HCT116 (cell line): ENCODE data around the gene TCTA. TPM values are rescaled to one million over a fixed set of nuclear protein-coding genes. Genes with fewer than 3 reads are reported as not detected.

Source experiments
- ATAC-seq: fragments of 200-7000 bp; cut with Tn5 transposase; 2 replicates; pipeline ENCODE4 v1.9.1; 2020; ENCODE audit warnings: mild to moderate bottlenecking, moderate library complexity
- BruUV-seq: library from RNA; stranded (reverse); fragments of 400-500 nt; replicated peaks from 2 replicates; lab custom pipeline; 2021; lab: Mats Ljungman, UMichigan
- CTCF ChIA-PET: fragments of 300-600 bp; sonication (Branson Sonifier 250); formaldehyde crosslinking; loops from one replicate; lab custom pipeline; 2021; ENCODE audit warnings: antibody characterized with exemption; lab: Charles Lee
- POLR2A ChIA-PET: fragments of 300-600, 350-600 bp; sonication (Branson Sonifier 250); formaldehyde crosslinking; loops from one replicate; lab custom pipeline; 2021; ENCODE audit warnings: antibody characterized with exemption; lab: Charles Lee
- RAD21 ChIA-PET, 2 experiments: fragments of 300-600 bp; sonication (Branson Sonifier 250); formaldehyde crosslinking; loops; one replicate each; lab custom pipeline; 2023; ENCODE audit warnings: low total read pairs in 2 of 2; ENCODE audit not compliant: uncharacterized antibody in 2 of 2, unreplicated experiment in 2 of 2, low non-redundant PET in 1 of 2; lab: Charles Lee
- DNase-seq: peaks from one replicate; pipeline ENCODE4 v3.0.0-alpha.2; 2010; ENCODE audit warnings: low read depth, low spot score
- H2AFZ ChIP-seq: fragments of 200-600 bp; shearing (Covaris generic), sonication (generic); 2 replicates; pipeline ENCODE4 v1.6.1; 2017; ENCODE audit warnings: low read depth, mixed run types, mixed read lengths, antibody characterized with exemption, low read length; ENCODE audit not compliant: poor library complexity, severe bottlenecking
- H3K27ac ChIP-seq: 2 replicates; pipeline ENCODE4 v1.5.1; 2012; ENCODE audit warnings: low read depth, low read length
- H3K27me3 ChIP-seq: fragments of 200-600 bp; sonication (generic); 2 replicates; pipeline ENCODE4 v1.6.1; 2016; ENCODE audit warnings: mixed run types, low read length, mixed read lengths; ENCODE audit not compliant: insufficient read depth
- H3K36me3 ChIP-seq, 2 experiments: fragments of 200-500 bp in 1 of 2; fragments of 200-600 bp in 1 of 2; sonication (Bioruptor generic) in 1 of 2; sonication (generic) in 1 of 2; 2 replicates each; pipeline versions ENCODE4 v1.5.1 to v1.6.1; 2014 to 2016; ENCODE audit warnings: low read length in 2 of 2, inconsistent platforms in 1 of 2, mixed read lengths in 1 of 2, mixed run types in 1 of 2; ENCODE audit not compliant: insufficient read depth in 2 of 2, control insufficient read depth in 1 of 2
- H3K4me1 ChIP-seq, 2 experiments: fragments of 200-600 bp in 1 of 2; sonication (generic) in 1 of 2; 2 replicates each; pipeline versions ENCODE4 v1.5.1 to v1.6.1; 2012 to 2017; ENCODE audit warnings: low read length in 2 of 2, inconsistent platforms in 1 of 2, mild to moderate bottlenecking in 1 of 2, mixed read lengths in 1 of 2, mixed run types in 1 of 2, moderate library complexity in 1 of 2; ENCODE audit not compliant: insufficient read depth in 2 of 2, control insufficient read depth in 1 of 2
- H3K4me2 ChIP-seq: fragments of 200-600 bp; sonication (generic); 2 replicates; pipeline ENCODE4 v1.6.1; 2017; ENCODE audit warnings: mixed run types, low read length, mixed read lengths
- H3K4me3 ChIP-seq, 2 experiments: fragments of 200-600 bp in 1 of 2; sonication (generic) in 1 of 2; replicated peaks in 1 of 2; 2 replicates each; pipeline ENCODE4 v1.5.1; 2011 to 2016; ENCODE audit warnings: low read length in 2 of 2, control low read depth in 1 of 2, low read depth in 1 of 2, mild to moderate bottlenecking in 1 of 2, mixed read lengths in 1 of 2, mixed run types in 1 of 2
- H3K79me2 ChIP-seq: fragments of 200-600 bp; sonication (generic); 2 replicates; pipeline ENCODE4 v1.6.1; 2017; ENCODE audit warnings: mild to moderate bottlenecking, mixed run types, low read length, moderate library complexity, mixed read lengths; ENCODE audit not compliant: insufficient read depth
- H3K9ac ChIP-seq: fragments of 200-600 bp; sonication (generic); 2 replicates; pipeline ENCODE4 v1.6.1; 2016; ENCODE audit warnings: low read length, mixed read lengths
- H3K9me2 ChIP-seq: fragments of 200-600 bp; sonication (generic), shearing (Covaris generic); 2 replicates; pipeline ENCODE4 v1.6.1; 2017; ENCODE audit warnings: mixed run types, mild to moderate bottlenecking, moderate library complexity; ENCODE audit not compliant: insufficient read depth
- H3K9me3 ChIP-seq, 2 experiments: fragments of 200-500 bp in 1 of 2; fragments of 200-600 bp in 1 of 2; sonication (Bioruptor generic) in 1 of 2; sonication (generic) in 1 of 2; 2 replicates each; pipeline ENCODE4 v1.6.1; 2014 to 2017; ENCODE audit warnings: low read length in 2 of 2, mixed read lengths in 2 of 2, inconsistent platforms in 1 of 2, low read depth in 1 of 2, mild to moderate bottlenecking in 1 of 2, mixed run types in 1 of 2, moderate library complexity in 1 of 2; ENCODE audit not compliant: control insufficient read depth in 1 of 2, insufficient read depth in 1 of 2
- H4K20me1 ChIP-seq: fragments of 200-600 bp; sonication (generic), shearing (Covaris generic); 2 replicates; pipeline ENCODE4 v1.6.1; 2017; ENCODE audit warnings: mixed run types, mild to moderate bottlenecking, moderate library complexity; ENCODE audit not compliant: insufficient read depth
- ATF3 ChIP-seq: IDR thresholded peaks from 2 replicates; pipeline ENCODE4 v1.6.1; 2012
- CBX3 ChIP-seq: IDR thresholded peaks from 2 replicates; pipeline ENCODE4 v1.6.1; 2012; ENCODE audit warnings: low read depth
- CEBPB ChIP-seq: IDR thresholded peaks from 2 replicates; pipeline ENCODE4 v1.6.1; 2012; ENCODE audit warnings: low read depth
- CTCF ChIP-seq, 3 experiments: fragments of 200-600 bp in 1 of 3; sonication (generic) in 1 of 3; IDR thresholded peaks in 2 of 3; conservative IDR thresholded peaks in 1 of 3; 2 replicates each; pipeline ENCODE4 v1.5.1; 2012 to 2017; ENCODE audit warnings: low read depth in 2 of 3, low read length in 2 of 3, antibody characterized with exemption in 1 of 3, borderline replicate concordance in 1 of 3, control low read depth in 1 of 3, mild to moderate bottlenecking in 1 of 3, mixed read lengths in 1 of 3, mixed run types in 1 of 3, moderate library complexity in 1 of 3; ENCODE audit not compliant: insufficient read depth in 1 of 3
- EGR1 ChIP-seq: IDR thresholded peaks from 2 replicates; pipeline ENCODE4 v1.6.1; 2012; ENCODE audit warnings: low read depth
- ELF1 ChIP-seq: IDR thresholded peaks from 2 replicates; pipeline ENCODE4 v1.6.1; 2012; ENCODE audit warnings: low read depth, borderline replicate concordance
- EZH2 ChIP-seq: fragments of 200-600 bp; sonication (generic); IDR thresholded peaks from 2 replicates; pipeline ENCODE4 v1.6.1; 2017; ENCODE audit warnings: antibody characterized with exemption, mixed run types
- EZH2phosphoT487 ChIP-seq: fragments of 200-600 bp; IDR thresholded peaks from 2 replicates; pipeline ENCODE4 v1.6.1; 2018; ENCODE audit warnings: antibody characterized with exemption, borderline replicate concordance
- FOSL1 ChIP-seq: IDR thresholded peaks from 2 replicates; pipeline ENCODE4 v1.6.1; 2012; ENCODE audit warnings: low read depth
- MAX ChIP-seq: IDR thresholded peaks from 2 replicates; pipeline ENCODE4 v1.6.1; 2012
- REST ChIP-seq: IDR thresholded peaks from 2 replicates; pipeline ENCODE4 v1.6.1; 2012; ENCODE audit warnings: low read depth
- SP1 ChIP-seq: IDR thresholded peaks from 2 replicates; pipeline ENCODE4 v1.6.1; 2012; ENCODE audit warnings: low read depth
- TCF7L2 ChIP-seq: IDR thresholded peaks from 2 replicates; pipeline ENCODE4 v1.7.0; 2011; ENCODE audit warnings: borderline replicate concordance, inconsistent platforms; ENCODE audit not compliant: insufficient read depth, insufficient read length; ENCODE audit errors: extremely low read depth
- ZFX ChIP-seq: fragments of 450-650 bp; IDR thresholded peaks from 2 replicates; pipeline ENCODE4 v1.6.1; 2017
- ZNF274 ChIP-seq: fragments of 200-500 bp; sonication (Bioruptor generic); IDR thresholded peaks from 2 replicates; pipeline ENCODE4 v1.6.1; 2014; ENCODE audit warnings: mild to moderate bottlenecking, low read depth, low read length, inconsistent platforms
- intact Hi-C: fragments of 100-400 bp; cut with micrococcal nuclease; formaldehyde crosslinking; loops from 2 replicates; pipeline ENCODE4 v1.10.0; 2022
- total RNA-seq: library from RNA; stranded (reverse); gene quantifications from one replicate; pipeline ENCODE4 v1.2.1, GENCODE V29; 2021; ENCODE audit not compliant: unreplicated experiment

TCTA gene
- total RNA-seq, 1 experiment from 2014 or later = 11.9 TPM

GRCh38 chr3:49461443-49462171, 49.4 kb downstream of the TCTA start (continued):
- TF ChIP-seq REST = no peak
- no peak for TF ChIP-seq CTCF (IDR thresholded peaks at IDR 0.05 in 2 of 3, conservative IDR thresholded peaks at IDR 0.05 in 1 of 3; ENCODE audit: borderline replicate concordance in 1 of 3, insufficient read depth in 1 of 3, low read depth in 2 of 3, low read length in 2 of 3)
- no peak for TF ChIP-seq EZH2
- no peak for TF ChIP-seq CEBPB
- no peak for TF ChIP-seq ZFX
- TF ChIP-seq TCF7L2 = no peak
- TF ChIP-seq CBX3 = no peak
- TF ChIP-seq, all 23 proteins: peak for 0

GRCh38 chr3:49462222-49462621, 50.0 kb downstream of the TCTA start:
- H3K4me3 ChIP-seq = no peak overlapping the region
- no peak for DNase-seq
- H3K27me3 ChIP-seq = no peaks in the 10 kb centered on the region
- H3K9ac ChIP-seq = peak overlapping the region; percentile 31; the same call in 1 of the 2 replicates
- ChIA-PET POLR2A (no interaction called here), RAD21 (no interaction called here), CTCF (interaction anchor here (3.3 kb wide), 1 partner anchor 13 kb away, joined by 14 read pairs; no protein-coding TSS in a partner anchor)
- no peaks in the 10 kb centered on the region for H3K9me3 ChIP-seq
- no peaks in the 10 kb centered on the region for H3K36me3 ChIP-seq
- H3K4me1 ChIP-seq = peaks cover 28 to 42% of the 10 kb centered on the region in 2 experiments
- H3K9me2 ChIP-seq = no peaks in the 10 kb centered on the region
- intact Hi-C loops = no loop called here
- H4K20me1 ChIP-seq = no peaks in the 10 kb centered on the region
- ATAC-seq = no peak
- H3K79me2 ChIP-seq = no peaks in the 10 kb centered on the region
- H3K27ac ChIP-seq = no peak overlapping the region
- H3K4me2 ChIP-seq = peak overlapping the region; percentile 58
- no peak overlapping the region for H2AFZ ChIP-seq
- BruUV-seq = no TSS peak
- TF ChIP-seq EZH2phosphoT487 (no peak), EGR1 (no peak), MAX (no peak), REST (no peak), ELF1 (no peak), ZNF274 (no peak), ATF3 (no peak), SP1 (no peak), FOSL1 (no peak)
